GM12878 (cell line): ENCODE results near the gene CAMTA1.

Source experiments
- CTCF ChIP-seq, 3 experiments: IDR thresholded peaks in 2 of 3; conservative IDR thresholded peaks in 1 of 3; 2 replicates each; pipeline ENCODE4 v1.5.1; 2011; ENCODE audit warnings: low read depth in 3 of 3, low read length in 3 of 3, mild to moderate bottlenecking in 3 of 3, control low read depth in 2 of 3, moderate library complexity in 2 of 3, inconsistent platforms in 1 of 3, mixed read lengths in 1 of 3; ENCODE audit not compliant: control insufficient read depth in 2 of 3, insufficient read depth in 1 of 3; ENCODE audit errors: extremely low read depth in 1 of 3
- FOXM1 ChIP-seq: IDR thresholded peaks from 2 replicates; pipeline ENCODE4 v1.6.1; 2012; ENCODE audit warnings: low read depth, mild to moderate bottlenecking, inconsistent platforms, low read length, moderate library complexity
- HCFC1 ChIP-seq: fragments of 150-350 bp; IDR thresholded peaks from 2 replicates; pipeline ENCODE4 v1.6.1; 2014; ENCODE audit warnings: low read length
- POLR2AphosphoS5 ChIP-seq: IDR thresholded peaks from 2 replicates; pipeline ENCODE4 v1.6.1; 2011; ENCODE audit warnings: mild to moderate bottlenecking, low read length, inconsistent platforms
- RAD21 ChIP-seq: IDR thresholded peaks from 2 replicates; pipeline ENCODE4 v1.6.1; 2011; ENCODE audit warnings: mild to moderate bottlenecking, low read depth, low read length, moderate library complexity; ENCODE audit not compliant: insufficient read depth
- TCF12 ChIP-seq: IDR thresholded peaks from 2 replicates; pipeline ENCODE4 v1.6.1; 2011; ENCODE audit warnings: low read depth, mild to moderate bottlenecking, low read length
- ZZZ3 ChIP-seq: IDR thresholded peaks from 2 replicates; pipeline ENCODE4 v1.6.1; 2011; ENCODE audit warnings: low read depth; ENCODE audit not compliant: control insufficient read depth, insufficient read length

GRCh38 chr1:7490576-7490975 is 705.3 kb downstream of the CAMTA1 start:
- TF ChIP-seq RAD21 = no peak
- no peak for TF ChIP-seq CTCF (IDR thresholded peaks at IDR 0.05 in 2 of 3, conservative IDR thresholded peaks at IDR 0.05 in 1 of 3; ENCODE audit: control insufficient read depth in 2 of 3, extremely low read depth in 1 of 3, insufficient read depth in 1 of 3, low read depth in 3 of 3, low read length in 3 of 3)
- TF ChIP-seq ZZZ3 = no peak
- TF ChIP-seq POLR2AphosphoS5 = no peak
- no peak for TF ChIP-seq FOXM1
- no peak for TF ChIP-seq TCF12
- no peak for TF ChIP-seq HCFC1
